HFF-Myc (cell line): ENCODE data around the gene CDH16.

Source experiments
- DNase-seq: peaks from one replicate; pipeline ENCODE4 v3.0.0-alpha.2; 2011; ENCODE audit warnings: low read depth; ENCODE audit errors: extremely low read depth
- H3K4me3 ChIP-seq: replicated peaks from 2 replicates; pipeline ENCODE4 v1.5.1; 2011; ENCODE audit warnings: low read depth, mild to moderate bottlenecking, control low read depth, low read length
- TF ChIP-seq, protein P1 (sequence below): IDR thresholded peaks from 2 replicates; pipeline ENCODE4 v1.5.1; 2012; ENCODE audit warnings: mild to moderate bottlenecking, low read depth, low read length, control low read depth; ENCODE audit errors: missing control alignments

CDH16 gene

DNA sequence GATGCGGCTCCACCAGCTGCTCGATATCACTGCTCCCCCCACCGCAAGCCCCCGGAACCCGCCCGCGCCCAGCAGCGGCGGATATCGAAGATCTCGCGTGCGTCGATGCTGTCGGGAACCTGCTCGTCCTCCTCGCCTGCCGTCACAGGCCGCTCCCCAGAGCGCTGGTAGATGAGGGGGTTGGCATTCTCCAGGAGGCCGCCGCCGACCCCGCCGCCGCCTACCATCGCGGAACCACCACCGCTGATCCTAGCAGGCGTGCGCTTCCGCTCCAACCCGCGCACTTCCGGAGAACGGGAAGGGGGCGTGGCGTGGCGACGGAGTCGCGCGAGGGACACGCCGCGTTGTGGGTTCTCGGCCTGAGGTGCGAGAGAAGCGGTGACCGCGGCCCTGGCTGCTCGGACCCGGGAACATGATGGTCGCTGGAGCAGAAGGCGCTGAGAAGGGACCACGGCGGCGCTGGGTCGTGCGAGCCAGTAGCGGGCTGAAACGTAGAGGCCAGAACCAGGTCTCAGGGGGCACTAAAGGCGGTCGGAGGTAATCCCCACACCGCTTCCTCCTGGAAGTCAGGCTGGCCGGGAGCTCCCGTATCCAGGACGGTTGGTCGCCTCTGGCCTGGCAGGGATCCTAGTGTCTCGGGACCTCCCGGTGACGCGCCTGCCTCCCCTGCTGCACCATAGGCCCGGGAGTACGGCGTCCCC lies 15.6 kb upstream of the CDH16 start, which contains the start of gene CIAO2B:
TSS of gene CIAO2B (minus strand) at position 265 of the 701 bp plus-strand sequence. CDS start at position 227, 38 bp downstream.
- peak within 1 kb of the TSS; percentile 94 for H3K4me3 ChIP-seq
- TF ChIP-seq, protein P1, sequence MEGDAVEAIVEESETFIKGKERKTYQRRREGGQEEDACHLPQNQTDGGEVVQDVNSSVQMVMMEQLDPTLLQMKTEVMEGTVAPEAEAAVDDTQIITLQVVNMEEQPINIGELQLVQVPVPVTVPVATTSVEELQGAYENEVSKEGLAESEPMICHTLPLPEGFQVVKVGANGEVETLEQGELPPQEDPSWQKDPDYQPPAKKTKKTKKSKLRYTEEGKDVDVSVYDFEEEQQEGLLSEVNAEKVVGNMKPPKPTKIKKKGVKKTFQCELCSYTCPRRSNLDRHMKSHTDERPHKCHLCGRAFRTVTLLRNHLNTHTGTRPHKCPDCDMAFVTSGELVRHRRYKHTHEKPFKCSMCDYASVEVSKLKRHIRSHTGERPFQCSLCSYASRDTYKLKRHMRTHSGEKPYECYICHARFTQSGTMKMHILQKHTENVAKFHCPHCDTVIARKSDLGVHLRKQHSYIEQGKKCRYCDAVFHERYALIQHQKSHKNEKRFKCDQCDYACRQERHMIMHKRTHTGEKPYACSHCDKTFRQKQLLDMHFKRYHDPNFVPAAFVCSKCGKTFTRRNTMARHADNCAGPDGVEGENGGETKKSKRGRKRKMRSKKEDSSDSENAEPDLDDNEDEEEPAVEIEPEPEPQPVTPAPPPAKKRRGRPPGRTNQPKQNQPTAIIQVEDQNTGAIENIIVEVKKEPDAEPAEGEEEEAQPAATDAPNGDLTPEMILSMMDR, result no peak
- DNase-seq, result peak; percentile 39

DNA sequence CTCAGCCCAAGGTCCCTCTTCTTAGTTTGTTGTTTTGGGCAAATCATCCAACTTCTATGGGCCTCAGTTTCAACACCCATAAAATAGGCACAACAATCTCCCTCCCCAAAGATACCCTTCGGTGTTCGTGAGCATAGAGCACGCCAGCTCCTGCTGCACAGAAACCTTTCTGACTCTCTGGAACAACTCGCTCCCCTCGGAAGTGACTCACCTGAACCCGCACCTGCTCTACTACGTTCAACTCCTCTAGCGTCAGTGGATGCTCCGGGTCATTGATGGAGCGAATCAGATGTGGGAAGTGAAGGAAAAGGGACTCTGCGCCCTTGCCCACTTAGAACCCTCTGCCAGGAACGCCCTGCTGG lies 15.1 kb upstream of the CDH16 start:
- no peak for DNase-seq
- TF ChIP-seq, protein P1, result no peak
- H3K4me3 ChIP-seq, result peak overlapping the region; percentile 94

DNA sequence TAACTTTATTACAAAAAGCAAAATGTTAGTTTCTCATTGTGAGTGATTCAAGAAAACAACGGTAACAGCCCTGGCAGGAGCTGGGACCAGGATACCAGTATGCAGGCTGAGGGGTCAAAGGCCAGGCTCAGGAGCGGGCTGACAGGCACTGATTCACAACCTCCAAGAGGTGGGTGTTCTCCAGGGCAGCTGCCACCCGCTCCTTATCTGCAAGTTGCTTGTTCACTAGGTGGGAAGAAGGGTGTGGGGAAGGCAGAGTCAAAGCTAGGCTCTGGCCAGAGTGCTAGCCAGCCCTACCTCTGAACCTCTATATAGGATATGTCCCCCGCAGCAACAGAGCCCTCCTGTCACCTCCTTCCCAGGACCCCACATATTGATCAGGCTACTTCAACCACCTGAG lies 13.4 kb upstream of the CDH16 start:
- no peak for DNase-seq
- TF ChIP-seq, protein P1, result no peak
- H3K4me3 ChIP-seq, result no peak overlapping the region

DNA sequence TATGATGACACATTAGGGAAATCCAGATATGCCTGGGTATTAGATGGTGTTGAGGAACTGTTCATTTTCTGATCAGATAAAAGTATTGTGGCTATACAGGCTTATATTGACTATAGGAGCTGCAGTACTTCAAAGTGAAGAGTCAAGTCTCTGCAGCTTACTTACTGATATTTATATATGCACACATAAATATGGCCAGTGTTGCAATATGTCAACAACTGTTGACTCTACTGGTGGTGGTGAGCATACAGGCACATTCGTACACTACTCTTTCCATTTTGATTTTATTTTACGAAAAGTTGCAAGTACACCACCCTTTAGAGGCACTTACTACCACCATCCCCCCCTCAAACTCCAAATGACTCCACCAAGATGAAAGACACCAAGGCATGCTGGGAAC lies 13.0 kb upstream of the CDH16 start:
- TF ChIP-seq, protein P1, result no peak
- no peak for DNase-seq
- no peak overlapping the region for H3K4me3 ChIP-seq

DNA sequence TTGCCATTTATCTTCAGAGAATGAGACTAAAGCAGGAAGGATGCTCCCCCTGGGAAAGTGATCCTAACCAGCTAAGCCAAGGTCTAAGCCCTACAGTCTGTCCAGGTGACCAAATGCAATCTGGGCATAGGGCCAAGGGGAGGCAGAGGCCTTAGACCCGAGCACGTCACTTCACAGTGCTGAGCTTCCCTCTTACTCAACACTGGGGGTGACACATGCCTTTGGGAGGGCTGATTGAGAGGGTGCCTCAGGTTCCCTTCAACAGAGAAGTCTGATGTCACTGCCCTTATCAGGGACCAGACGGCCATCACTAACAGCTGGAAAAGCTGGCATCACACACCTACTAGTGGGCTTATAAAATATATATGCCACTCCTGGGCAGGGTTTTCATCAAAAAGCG lies 11.5 kb upstream of the CDH16 start:
- TF ChIP-seq, protein P1, result no peak
- no peak for DNase-seq
- H3K4me3 ChIP-seq, result no peak overlapping the region

DNA sequence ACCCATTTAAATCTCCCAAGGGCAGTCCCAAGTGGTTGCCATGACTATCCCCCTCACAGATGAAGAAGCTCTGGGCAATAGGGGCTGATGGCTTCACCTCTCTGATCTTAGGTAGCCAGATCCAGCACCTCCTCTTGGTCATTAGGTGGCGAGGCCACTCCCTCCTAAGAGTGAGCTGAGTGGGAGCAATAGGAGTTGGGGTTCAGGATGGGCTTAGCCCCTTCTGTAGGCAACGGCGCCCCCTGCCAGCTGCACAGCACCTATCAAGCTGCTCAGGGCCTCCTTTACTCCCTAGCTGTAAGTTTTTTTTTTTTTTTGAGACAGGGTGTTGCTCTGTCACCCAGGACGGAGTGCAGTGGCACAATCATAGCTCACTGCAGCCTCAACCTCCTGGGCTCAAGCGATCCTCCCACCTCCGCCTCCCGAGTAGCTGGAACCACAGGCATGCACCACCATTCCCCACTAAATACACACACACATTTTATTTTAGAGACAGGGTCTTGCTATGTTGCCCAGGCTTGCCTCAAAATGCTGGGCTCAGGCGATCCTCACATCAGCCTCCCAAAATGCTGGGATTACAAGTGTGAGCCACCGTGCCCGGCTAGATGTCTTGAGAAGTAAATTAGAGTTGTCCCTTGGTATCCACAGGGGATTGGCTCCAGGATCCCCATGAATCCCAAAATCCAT lies 10.2 kb upstream of the CDH16 start:
- TF ChIP-seq, protein P1, result peak; percentile 46
- H3K4me3 ChIP-seq, result no peak overlapping the region
- DNase-seq, result no peak
